Mammary epithelial cell (primary cell): Measurements from ENCODE around the gene GPC5.

Experiments
- CTCF ChIP-seq, 2 donors: IDR thresholded peaks in 1 of 2; conservative IDR thresholded peaks in 1 of 2; 2 replicates each; pipeline ENCODE4 v1.5.1; 2011 to 2012; ENCODE audit warnings: inconsistent platforms in 2 of 2, low read length in 2 of 2, mild to moderate bottlenecking in 2 of 2, control low read depth in 1 of 2, low read depth in 1 of 2; ENCODE audit not compliant: insufficient read depth in 1 of 2; ENCODE audit errors: extremely low read depth in 1 of 2
- EZH2 ChIP-seq: IDR thresholded peaks from 2 replicates; pipeline ENCODE4 v1.6.1; 2012; ENCODE audit warnings: low read length, inconsistent platforms, borderline replicate concordance

GRCh38 chr13:92829930-92830329 lies 1431.5 kb downstream of the GPC5 start:
- TF ChIP-seq CTCF (conservative IDR thresholded peaks at IDR 0.05 in 1 of 2, IDR thresholded peaks at IDR 0.05 in 1 of 2; ENCODE audit: extremely low read depth in 1 of 2, insufficient read depth in 1 of 2, low read depth in 1 of 2, low read length in 2 of 2), result no peak
- no peak for TF ChIP-seq EZH2
